NAMALWA (cell line): ENCODE measurements around the gene BROX.
"Not testable (repeated sequence)": the region's sequence is repeated elsewhere in the genome, so short reads cannot be mapped to it uniquely, and the experiment has no call there.

Experiments
- DNase-seq: peaks from one replicate; pipeline ENCODE4 v3.0.0-alpha.2; 2015; ENCODE audit warnings: low spot score

The BROX gene

DNA sequence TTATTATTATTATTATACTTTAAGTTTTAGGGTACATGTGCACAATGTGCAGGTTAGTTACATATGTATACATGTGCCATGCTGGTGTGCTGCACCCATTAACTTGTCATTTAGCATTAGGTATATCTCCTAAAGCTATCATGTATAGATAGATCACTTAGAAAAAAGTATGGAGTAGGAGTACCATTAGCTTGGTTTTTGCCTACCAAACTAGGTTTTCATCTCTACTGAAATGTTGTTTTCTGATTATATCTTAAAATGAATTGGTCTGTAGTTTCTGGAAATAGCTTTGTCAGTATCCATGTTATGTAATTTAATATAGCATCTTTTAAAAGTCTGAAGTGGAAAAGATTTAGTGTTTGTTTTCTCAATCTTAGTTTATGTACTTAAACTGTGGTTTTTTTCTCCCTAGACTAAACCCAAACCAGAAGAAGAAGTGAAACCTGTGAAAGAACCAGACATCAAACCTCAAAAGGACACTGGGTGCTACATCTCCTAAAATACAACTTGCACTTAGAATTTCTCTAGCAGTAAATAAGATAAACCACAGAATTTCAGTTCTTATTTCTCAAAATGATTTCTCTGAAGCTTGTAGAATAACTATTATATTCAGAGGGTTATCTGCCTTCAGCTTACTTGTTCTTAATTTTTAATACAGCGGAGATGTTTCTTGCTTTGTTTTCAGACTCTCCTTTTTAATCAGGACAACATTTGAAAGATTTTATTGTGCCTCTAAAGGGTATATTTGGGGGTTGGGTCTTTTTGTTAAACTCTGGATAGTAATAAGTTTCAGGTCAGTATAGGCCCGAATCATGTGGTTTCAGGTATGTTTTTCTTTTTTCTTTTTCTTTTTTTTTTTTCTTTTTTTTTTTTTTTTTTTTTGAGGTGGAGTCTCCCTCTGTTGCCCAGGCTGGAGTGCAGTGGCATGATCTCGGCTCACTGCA lies 20.1 kb downstream of the BROX start:
- DNase-seq, result peak; percentile 80

- DNase-seq, result no peak
Observed at GRCh38 chr1:222734740-222735139, 22.4 kb downstream of the BROX start.

DNA sequence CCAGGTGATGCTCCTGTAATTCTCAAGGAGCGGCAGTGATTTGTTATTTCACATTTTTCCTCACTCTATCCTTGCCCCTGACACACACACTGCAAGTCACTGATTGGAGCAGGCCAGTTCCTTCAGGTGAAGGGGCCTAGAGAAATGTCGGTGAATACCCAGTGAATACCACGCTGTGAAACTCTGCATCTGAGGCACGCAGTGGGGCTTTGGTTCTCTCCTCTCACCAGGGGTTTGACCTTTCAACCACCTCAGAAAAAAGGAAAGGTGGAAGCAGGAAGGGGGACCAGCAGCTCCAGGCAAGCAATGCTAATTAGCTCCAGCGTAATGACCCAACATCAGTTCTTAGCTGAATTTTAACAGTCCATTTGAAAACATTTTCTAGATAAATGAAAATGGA lies 24.1 kb downstream of the BROX start:
- DNase-seq, result no peak

DNA sequence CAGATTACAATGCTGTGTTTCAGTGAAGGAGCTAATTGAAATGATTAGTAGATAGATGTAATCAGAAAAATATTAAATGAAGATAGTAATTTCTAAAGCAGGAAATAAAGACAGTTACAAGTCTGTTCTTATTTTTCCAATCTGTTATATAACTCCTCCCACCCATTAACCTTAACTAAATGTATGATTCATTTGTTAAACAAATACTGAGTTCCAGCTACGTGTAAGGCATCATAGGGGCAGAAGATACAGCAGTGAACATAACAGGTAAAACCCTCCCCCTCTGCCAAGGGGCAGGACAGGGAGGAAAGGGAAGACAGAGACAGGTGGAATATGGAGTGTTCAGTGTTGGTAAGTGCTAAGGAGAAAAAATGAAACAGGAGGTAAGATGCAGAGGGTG lies 24.6 kb downstream of the BROX start, which contains the start of gene FAM177B:
TSS of gene FAM177B (plus strand) at position 231 of the 400 bp plus-strand sequence. CDS start 9,344 bp downstream, outside the sequence.
- DNase-seq, result no peak

DNA sequence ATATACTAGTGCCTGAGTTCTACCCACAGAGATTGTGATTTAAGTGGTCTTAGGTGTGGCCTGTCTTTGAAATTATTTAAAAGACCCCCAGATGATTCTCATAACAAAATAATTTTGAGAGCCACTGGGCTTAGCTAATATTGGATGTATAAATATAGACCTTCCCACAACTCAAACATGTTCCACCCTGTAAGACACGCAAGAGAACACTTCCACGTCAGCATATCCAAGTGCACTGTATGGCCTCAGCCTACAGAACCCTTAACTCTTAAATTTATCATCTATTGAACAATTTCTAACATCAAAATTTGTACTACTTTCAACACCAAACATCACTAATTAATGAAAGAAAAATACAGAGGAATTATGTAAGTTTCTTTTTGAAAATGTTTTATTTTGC lies 27.1 kb downstream of the BROX start:
- DNase-seq, result no peak

DNA sequence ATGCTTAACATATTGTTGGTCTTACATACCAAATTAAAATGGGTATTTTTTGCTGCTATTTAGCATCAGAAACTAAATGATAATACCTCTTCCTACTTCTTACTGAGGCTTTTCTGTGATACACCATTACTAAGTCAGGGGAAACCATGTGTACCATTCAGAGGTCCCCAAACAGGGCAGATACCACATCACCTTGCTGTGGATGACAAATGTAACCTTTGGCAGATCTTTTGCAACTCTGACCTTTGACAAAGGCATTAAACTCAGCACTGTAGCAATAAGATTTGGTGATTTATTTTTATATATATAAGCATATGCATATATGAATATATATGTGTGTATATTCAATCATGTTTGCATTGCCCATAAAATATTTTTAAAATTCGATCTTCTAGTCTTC lies 27.6 kb downstream of the BROX start:
- no peak for DNase-seq

- not testable (repeated sequence) for DNase-seq
Observed at GRCh38 chr1:222741630-222742457, 29.5 kb downstream of the BROX start.

DNA sequence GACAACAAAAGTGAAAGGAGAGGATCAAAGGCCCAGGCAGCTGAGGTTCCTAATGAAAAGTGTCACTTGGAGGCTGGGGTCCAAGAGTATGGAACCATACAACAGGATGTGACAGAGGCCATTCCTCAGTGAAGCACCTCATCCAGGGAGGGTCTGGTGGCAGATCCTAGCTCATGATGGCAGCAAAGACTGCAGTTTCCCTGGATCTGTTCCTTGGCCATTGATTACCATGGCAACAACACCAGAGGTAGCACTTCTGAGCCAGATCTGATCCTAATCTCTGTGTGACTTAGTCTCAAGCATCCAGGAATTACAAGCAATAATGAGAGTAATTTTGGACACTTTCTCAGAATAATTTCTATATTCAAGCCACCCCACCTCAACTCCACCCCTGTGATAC lies 37.6 kb downstream of the BROX start:
- no peak for DNase-seq

GRCh38 chr1:222750651-222751050 lies 38.3 kb downstream of the BROX start:
- DNase-seq, result peak; percentile 49

- DNase-seq, result no peak
Observed at GRCh38 chr1:222751255-222751654, 38.9 kb downstream of the BROX start.

DNA sequence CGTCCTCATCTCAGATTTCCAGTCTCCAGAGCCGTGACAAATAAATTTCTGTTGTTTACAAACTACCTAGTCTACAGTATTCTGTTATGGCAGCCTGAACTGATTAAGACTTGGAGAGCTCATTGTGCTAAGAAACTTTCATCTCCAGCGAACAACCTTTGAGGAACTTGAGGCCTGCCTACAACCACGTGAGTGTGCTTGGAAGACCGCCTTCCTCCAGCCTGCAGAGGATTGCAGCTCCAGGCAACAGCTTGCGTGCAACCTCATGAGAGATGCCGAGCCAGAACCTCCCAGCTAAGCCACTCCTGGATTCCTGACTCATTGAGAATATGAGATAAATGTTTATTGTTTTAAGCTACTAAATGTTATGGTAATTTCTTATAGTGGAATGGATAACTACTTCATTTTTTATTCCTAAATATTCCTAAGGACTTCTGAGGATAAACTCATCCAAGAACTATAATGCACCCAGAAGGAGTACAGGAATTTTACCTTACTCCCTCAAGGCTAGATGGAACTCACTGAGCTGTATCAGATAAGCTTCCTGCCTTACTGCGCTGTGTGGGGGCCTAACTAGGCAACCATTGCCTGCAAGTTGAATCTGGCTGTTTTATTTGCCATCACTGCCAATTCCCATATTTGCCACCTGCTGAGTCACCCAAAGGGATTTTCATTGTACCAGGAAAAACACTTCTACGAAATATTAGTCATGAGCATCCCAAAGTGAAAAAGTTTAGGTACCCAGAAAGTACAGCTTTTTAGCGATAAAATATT lies 42.2 kb downstream of the BROX start:
- DNase-seq, result no peak

- no peak for DNase-seq
Observed at GRCh38 chr1:222757646-222758268, 45.4 kb downstream of the BROX start.

GRCh38 chr1:222759451-222760035 lies 47.2 kb downstream of the BROX start:
- no peak for DNase-seq

- DNase-seq, result no peak
Observed at GRCh38 chr1:222761083-222761482, 48.7 kb downstream of the BROX start.

GRCh38 chr1:222762178-222762577 lies 49.8 kb downstream of the BROX start:
- DNase-seq, result not testable (repeated sequence)

DNA sequence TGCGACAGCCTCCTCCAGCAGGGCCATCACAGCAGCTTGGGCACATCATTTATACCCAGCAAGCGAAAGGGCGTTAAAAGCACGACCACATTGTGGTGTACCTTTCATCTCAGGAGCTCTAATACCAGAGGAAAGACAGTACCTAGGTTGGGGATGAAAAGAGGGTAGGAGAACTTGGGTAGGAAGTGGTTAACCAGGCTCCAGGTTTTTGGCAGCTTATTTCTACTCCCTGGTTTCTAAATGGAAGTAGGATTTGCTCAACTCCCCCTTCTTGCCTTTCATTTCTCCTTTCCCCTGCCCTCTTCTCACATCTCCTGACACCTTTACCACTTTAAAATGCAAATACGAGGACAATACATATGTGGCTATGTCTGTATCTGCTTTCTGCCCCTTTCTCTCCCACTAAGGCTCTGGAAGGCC lies 54.8 kb downstream of the BROX start:
- no peak for DNase-seq

DNA sequence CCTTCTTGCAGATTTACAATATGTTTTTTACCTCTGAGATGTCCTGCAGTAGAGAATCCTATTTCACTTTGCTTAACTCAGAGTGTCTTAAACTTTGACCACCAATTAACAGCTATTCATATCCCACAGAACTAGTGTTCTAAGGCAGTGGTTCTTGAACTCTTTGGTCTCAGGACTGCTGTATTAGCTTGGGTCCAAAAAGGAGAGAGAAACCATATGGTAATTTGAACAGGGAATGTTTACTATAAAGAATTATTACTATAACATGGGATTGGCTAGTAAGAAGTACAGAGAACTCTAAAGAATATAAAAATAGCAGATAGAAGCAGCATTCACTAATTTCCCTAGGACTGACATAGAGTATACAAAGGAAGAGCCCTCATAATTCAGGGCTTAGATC lies 56.2 kb downstream of the BROX start:
- DNase-seq, result no peak

DNA sequence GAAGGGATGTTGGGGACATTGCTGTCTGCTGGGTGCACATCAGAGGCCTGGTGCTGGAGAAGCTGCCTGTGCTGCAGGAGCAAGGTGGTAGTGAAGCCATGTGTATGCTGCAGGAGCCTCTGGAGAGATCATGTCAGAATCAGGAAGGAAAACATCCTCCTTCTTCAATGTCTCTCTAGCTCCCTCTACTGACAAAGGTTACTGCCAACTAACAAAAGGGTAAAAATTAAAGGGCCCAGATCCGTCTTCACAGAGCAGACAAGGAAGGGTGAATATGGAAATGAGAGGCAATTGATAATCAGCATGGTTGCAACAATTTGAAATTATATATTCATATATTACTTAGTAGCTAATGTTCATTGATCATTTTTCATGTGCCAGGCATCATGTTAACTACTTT lies 56.8 kb downstream of the BROX start:
- DNase-seq, result peak; percentile 68

- no peak for DNase-seq
Observed at GRCh38 chr1:222769971-222770620, 57.7 kb downstream of the BROX start.

- DNase-seq, result peak; percentile 90
Observed at GRCh38 chr1:222772996-222773379, 60.6 kb downstream of the BROX start.

DNA sequence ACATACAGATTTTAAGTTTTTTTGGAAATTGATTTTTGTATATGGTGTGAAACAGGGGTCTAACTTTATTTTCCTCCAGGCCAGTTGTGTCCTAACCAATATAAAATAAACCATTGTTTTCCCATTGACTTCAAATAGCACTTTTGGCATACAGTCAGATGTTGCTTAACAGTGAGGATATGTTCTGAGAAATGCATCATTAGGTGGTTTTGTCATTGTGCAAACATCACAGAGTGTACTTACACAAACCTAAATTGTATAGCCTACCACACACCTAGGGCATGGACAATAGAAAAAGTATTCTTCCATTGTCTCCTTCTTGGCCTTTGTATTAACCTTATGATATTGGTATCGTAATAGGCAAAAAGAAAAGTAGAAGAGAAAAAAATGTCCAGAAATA lies 65.1 kb downstream of the BROX start:
- no peak for DNase-seq
